Activated CD8-positive, alpha-beta memory T cell treated with anti-CD3 and anti-CD28 coated beads, Interleukin-2, amount 50 U/mL, for 4 hours (primary cell): ENCODE measurements around the gene A4GALT.
"Not testable (repeated sequence)": the region's sequence is repeated elsewhere in the genome, so short reads cannot be mapped to it uniquely, and the experiment has no call there.

Experiments used
- DNase-seq: peaks from one replicate; pipeline ENCODE4 v3.0.0-alpha.2; 2020

Gene A4GALT

GRCh38 chr22:42734406-42734805 is 13.7 kb upstream of the A4GALT start:
- no peak for DNase-seq

GRCh38 chr22:42733394-42733793 is 12.7 kb upstream of the A4GALT start:
- DNase-seq, result not testable (repeated sequence)

- DNase-seq, result no peak
Measured at GRCh38 chr22:42732081-42732480, 11.4 kb upstream of the A4GALT start.

GRCh38 chr22:42726811-42727210 is 6.1 kb upstream of the A4GALT start:
- DNase-seq, result no peak

- DNase-seq, result no peak
Measured at GRCh38 chr22:42725606-42726355, 5.1 kb upstream of the A4GALT start.

- DNase-seq, result no peak
Measured at GRCh38 chr22:42724062-42724461, 3.4 kb upstream of the A4GALT start.

GRCh38 chr22:42721045-42721434 is 370 bp upstream of the A4GALT start:
- DNase-seq, result no peak

GRCh38 chr22:42719656-42720262 is 911 bp downstream of the A4GALT start:
- DNase-seq, result no peak

- no peak for DNase-seq
Measured at GRCh38 chr22:42719133-42719532, 1.5 kb downstream of the A4GALT start.

- DNase-seq, result no peak
Measured at GRCh38 chr22:42717197-42717928, 3.3 kb downstream of the A4GALT start.

- DNase-seq, result no peak
Measured at GRCh38 chr22:42716649-42717127, 4.0 kb downstream of the A4GALT start.

- no peak for DNase-seq
Measured at GRCh38 chr22:42716221-42716620, 4.4 kb downstream of the A4GALT start.

GRCh38 chr22:42714768-42715390 is 5.8 kb downstream of the A4GALT start:
- no peak for DNase-seq

- no peak for DNase-seq
Measured at GRCh38 chr22:42714308-42714707, 6.4 kb downstream of the A4GALT start.

GRCh38 chr22:42711895-42712837 is 8.5 kb downstream of the A4GALT start:
- DNase-seq, result no peak

GRCh38 chr22:42711281-42711731 is 9.4 kb downstream of the A4GALT start:
- no peak for DNase-seq

- no peak for DNase-seq
Measured at GRCh38 chr22:42708417-42708816, 12.3 kb downstream of the A4GALT start.

GRCh38 chr22:42707496-42707895 is 13.2 kb downstream of the A4GALT start:
- no peak for DNase-seq

- no peak for DNase-seq
Measured at GRCh38 chr22:42704896-42705295, 15.8 kb downstream of the A4GALT start.

GRCh38 chr22:42702675-42703074 is 18.0 kb downstream of the A4GALT start:
- DNase-seq, result no peak

GRCh38 chr22:42701694-42702093 is 19.0 kb downstream of the A4GALT start:
- no peak for DNase-seq

GRCh38 chr22:42700901-42701300 is 19.8 kb downstream of the A4GALT start:
- DNase-seq, result no peak
